PC-3 (cell line): ENCODE data around the gene ELOA. TPM values are rescaled to one million over a fixed set of nuclear protein-coding genes. Genes with fewer than 3 reads are reported as not detected.

Experiments
- ATAC-seq: fragments of 200-7000 bp; cut with Tn5 transposase; 2 replicates; pipeline ENCODE4 v1.9.1; 2020; ENCODE audit warnings: mild to moderate bottlenecking, moderate library complexity
- BruUV-seq: library from RNA; stranded (reverse); fragments of 400-500 nt; replicated peaks from 2 replicates; lab custom pipeline; 2021; lab: Mats Ljungman, UMichigan
- CTCF ChIA-PET: fragments of 300-600 bp; sonication (Branson Sonifier 250); formaldehyde crosslinking; loops from one replicate; lab custom pipeline; 2022; ENCODE audit warnings: antibody characterized with exemption; lab: Charles Lee
- POLR2A ChIA-PET: fragments of 300-600 bp; sonication (Branson Sonifier 250); formaldehyde crosslinking; loops from one replicate; lab custom pipeline; 2022; ENCODE audit warnings: antibody characterized with exemption; ENCODE audit not compliant: unreplicated experiment; lab: Charles Lee
- DNase-seq: peaks from one replicate; pipeline ENCODE4 v3.0.0-alpha.2; 2015
- H2AFZ ChIP-seq: fragments of 300-600 bp; sonication (generic); 2 replicates; pipeline ENCODE4 v1.6.0; 2016; ENCODE audit warnings: antibody characterized with exemption, low read length
- H3F3A ChIP-seq: fragments of 300-600 bp; sonication (generic); one replicate; pipeline ENCODE4 v1.6.0; 2017; ENCODE audit warnings: antibody characterized with exemption, low read length, control low read depth, mild to moderate bottlenecking; ENCODE audit not compliant: unreplicated experiment
- H3K27ac ChIP-seq: fragments of 300-600 bp; sonication (generic); 2 replicates; pipeline ENCODE4 v1.5.1; 2016; ENCODE audit warnings: mild to moderate bottlenecking, low read length
- H3K27me3 ChIP-seq: fragments of 300-600 bp; sonication (generic); 2 replicates; pipeline ENCODE4 v1.6.1; 2016; ENCODE audit warnings: low read length, mixed read lengths
- H3K36me3 ChIP-seq: fragments of 300-600 bp; sonication (generic); 2 replicates; pipeline ENCODE4 v1.6.1; 2016; ENCODE audit warnings: low read depth, mixed run types, low read length, mixed read lengths
- H3K4me1 ChIP-seq: fragments of 300-600 bp; sonication (generic); 2 replicates; pipeline ENCODE4 v1.5.1; 2016; ENCODE audit warnings: low read length; ENCODE audit not compliant: insufficient read depth
- H3K4me2 ChIP-seq: fragments of 300-600 bp; sonication (generic); 2 replicates; pipeline ENCODE4 v1.6.0; 2016; ENCODE audit warnings: low read length
- H3K4me3 ChIP-seq: fragments of 300-600 bp; sonication (generic); 2 replicates; pipeline ENCODE4 v1.5.1; 2016; ENCODE audit warnings: mild to moderate bottlenecking, low read length, mixed read lengths
- H3K79me2 ChIP-seq: fragments of 300-600 bp; sonication (generic); 2 replicates; pipeline ENCODE4 v1.6.1; 2017; ENCODE audit warnings: low read length, mixed read lengths
- H3K9ac ChIP-seq: fragments of 300-600 bp; sonication (generic); 2 replicates; pipeline ENCODE4 v1.6.0; 2016; ENCODE audit warnings: mild to moderate bottlenecking, low read length
- H3K9me2 ChIP-seq: fragments of 300-600 bp; sonication (generic); replicated peaks from 2 replicates; pipeline ENCODE4 v1.6.1; 2016; ENCODE audit warnings: mixed run types, low read length, mixed read lengths
- H3K9me3 ChIP-seq: fragments of 300-600 bp; sonication (generic); 2 replicates; pipeline ENCODE4 v1.6.1; 2016; ENCODE audit warnings: low read length, mixed read lengths
- H4K20me1 ChIP-seq: fragments of 300-600 bp; sonication (generic); 2 replicates; pipeline ENCODE4 v1.6.1; 2016; ENCODE audit warnings: low read length, mixed read lengths
- CTCF ChIP-seq: fragments of 300-600 bp; sonication (generic); conservative IDR thresholded peaks from 2 replicates; pipeline ENCODE4 v1.5.1; 2017; ENCODE audit warnings: antibody characterized with exemption, low read depth, mild to moderate bottlenecking, low read length
- EZH2 ChIP-seq: fragments of 300-600 bp; sonication (generic); IDR thresholded peaks from one replicate; pipeline ENCODE4 v1.6.1; 2017; ENCODE audit warnings: antibody characterized with exemption, mild to moderate bottlenecking, low read length; ENCODE audit not compliant: unreplicated experiment
- EZH2phosphoT487 ChIP-seq: fragments of 300-600 bp; sonication (generic); IDR thresholded peaks from 2 replicates; pipeline ENCODE4 v1.6.1; 2018; ENCODE audit warnings: mild to moderate bottlenecking, antibody characterized with exemption, low read length, borderline replicate concordance
- intact Hi-C: fragments of 100-400 bp; cut with micrococcal nuclease; formaldehyde crosslinking; loops from 2 replicates; pipeline ENCODE4 v1.9.0; 2023
- total RNA-seq: library from RNA; depleted of rRNA; stranded (reverse); fragments of >200 nt; gene quantifications from 2 replicates; pipeline ENCODE4 v1.2.3, GENCODE V29; 2014

Gene ELOA
- total RNA-seq, 1 experiment from 2014 or later = 50.9 TPM

GRCh38 chr1:23787701-23788100 is 44.4 kb downstream of the ELOA start:
- intact Hi-C loops = no loop called here
- no peak overlapping the region for H3K9ac ChIP-seq
- H3K9me3 ChIP-seq = no peaks in the 10 kb centered on the region
- H3K9me2 ChIP-seq = no peaks in the 10 kb centered on the region
- TSS peak; percentile 31 for BruUV-seq
- H3K4me2 ChIP-seq = no peak overlapping the region
- DNase-seq (no peak), ATAC-seq (no peak)
- H3K27me3 ChIP-seq = no peaks in the 10 kb centered on the region
- H3K79me2 ChIP-seq = peaks cover 38% of the 10 kb centered on the region
- H3F3A ChIP-seq = peaks cover 13% of the 10 kb centered on the region
- no peak overlapping the region for H3K4me3 ChIP-seq
- TF ChIP-seq EZH2phosphoT487 (no peak), EZH2 (no peak), CTCF (no peak)
- CTCF ChIA-PET = no interaction called here
- POLR2A ChIA-PET = interaction anchor here (0.6 kb wide), 1 partner anchor 167 kb away, joined by 14 read pairs; no protein-coding TSS in a partner anchor
- no peak overlapping the region for H2AFZ ChIP-seq
- peaks cover 24% of the 10 kb centered on the region for H3K4me1 ChIP-seq
- H3K27ac ChIP-seq = no peak overlapping the region
- peaks cover 31% of the 10 kb centered on the region for H3K36me3 ChIP-seq
- H4K20me1 ChIP-seq = no peaks in the 10 kb centered on the region

- Histone ChIP-seq H3K27ac (no peak overlapping the region), H3K27me3 (no peaks in the 10 kb centered on the region), H3K4me1 (peaks cover 24% of the 10 kb centered on the region), H3K9me3 (no peaks in the 10 kb centered on the region), H2AFZ (no peak overlapping the region), H3K9me2 (no peaks in the 10 kb centered on the region), H3K36me3 (peaks cover 34% of the 10 kb centered on the region), H3K4me3 (no peak overlapping the region), H3K9ac (no peak overlapping the region), H3K79me2 (peaks cover 43% of the 10 kb centered on the region), H4K20me1 (no peaks in the 10 kb centered on the region), H3F3A (peaks cover 13% of the 10 kb centered on the region), H3K4me2 (no peak overlapping the region)
- intact Hi-C loops = no loop called here
- no TSS peak for BruUV-seq
- ATAC-seq = no peak
- TF ChIP-seq EZH2 (no peak), CTCF (no peak), EZH2phosphoT487 (no peak)
- no peak for DNase-seq
- POLR2A ChIA-PET = interaction anchor here (0.6 kb wide), 1 partner anchor 37 kb away, joined by 21 read pairs; no protein-coding TSS in a partner anchor
- CTCF ChIA-PET = interaction anchor here (0.6 kb wide), 1 partner anchor 17 kb away, joined by 4 read pairs; no protein-coding TSS in a partner anchor
These were observed 45.4 kb downstream of the ELOA start for GRCh38 chr1:23788695-23789094.
